ENCODE data around the gene TRIM65.

The TRIM65 gene

GRCh38 chr17:75896415-75897159 lies at the start of gene TRIM65:
Gene TRIM65, minus strand, starts transcription at chr17:75896951. Its CDS starts 14 bp downstream, at chr17:75896937.
- DNase-seq: peak; percentile 86

GRCh38 chr17:75945211-75945610 lies 48.5 kb upstream of the TRIM65 start:
- no peak for DNase-seq

- no peak for DNase-seq
These were observed 46.7 kb upstream of the TRIM65 start for GRCh38 chr17:75943491-75943890.

- DNase-seq: no peak
These were observed 45.7 kb upstream of the TRIM65 start for GRCh38 chr17:75942473-75942872.

GRCh38 chr17:75941442-75941819 lies 44.7 kb upstream of the TRIM65 start:
- no peak for DNase-seq

- DNase-seq: peak; percentile 93
These were observed 44.1 kb upstream of the TRIM65 start, which contains the start of gene FBF1 for GRCh38 chr17:75940727-75941441. Gene FBF1, minus strand, starts transcription at chr17:75941042. Its CDS starts 2,893 bp downstream, at chr17:75938149.

GRCh38 chr17:75937652-75938051 lies 40.9 kb upstream of the TRIM65 start:
- no peak for DNase-seq

GRCh38 chr17:75933808-75934207 lies 37.1 kb upstream of the TRIM65 start:
- DNase-seq: no peak

GRCh38 chr17:75932852-75933251 lies 36.1 kb upstream of the TRIM65 start:
- DNase-seq: no peak

- DNase-seq: no peak
These were observed 34.3 kb upstream of the TRIM65 start for GRCh38 chr17:75931062-75931461.

- no peak for DNase-seq
These were observed 30.7 kb upstream of the TRIM65 start for GRCh38 chr17:75927286-75927922.

- no peak for DNase-seq
These were observed 29.7 kb upstream of the TRIM65 start for GRCh38 chr17:75926456-75926855.

- DNase-seq: no peak
These were observed 29.2 kb upstream of the TRIM65 start for GRCh38 chr17:75925912-75926311.

GRCh38 chr17:75925103-75925502 lies 28.4 kb upstream of the TRIM65 start:
- DNase-seq: no peak

GRCh38 chr17:75922963-75923874 lies 26.5 kb upstream of the TRIM65 start:
- no peak for DNase-seq

GRCh38 chr17:75922173-75922961 lies 25.6 kb upstream of the TRIM65 start:
- DNase-seq: no peak

GRCh38 chr17:75921596-75921995 lies 24.8 kb upstream of the TRIM65 start:
- DNase-seq: no peak

- DNase-seq: no peak
These were observed 23.4 kb upstream of the TRIM65 start for GRCh38 chr17:75920045-75920560.

GRCh38 chr17:75919611-75920010 lies 22.9 kb upstream of the TRIM65 start:
- DNase-seq: no peak

- DNase-seq: no peak
These were observed 21.2 kb upstream of the TRIM65 start for GRCh38 chr17:75917917-75918445.

All from stimulated activated CD8-positive, alpha-beta memory T cell treated with anti-CD3 and anti-CD28 coated beads, Interleukin-4, amount 100 ng/mL, for 48 hours (primary cell).